COLO829 (cell line): ENCODE results near the gene LPIN1.

Experiments used
- DNase-seq: peaks from one replicate; pipeline ENCODE4 v3.0.0; 2012; ENCODE audit warnings: low spot score

The LPIN1 gene

DNA sequence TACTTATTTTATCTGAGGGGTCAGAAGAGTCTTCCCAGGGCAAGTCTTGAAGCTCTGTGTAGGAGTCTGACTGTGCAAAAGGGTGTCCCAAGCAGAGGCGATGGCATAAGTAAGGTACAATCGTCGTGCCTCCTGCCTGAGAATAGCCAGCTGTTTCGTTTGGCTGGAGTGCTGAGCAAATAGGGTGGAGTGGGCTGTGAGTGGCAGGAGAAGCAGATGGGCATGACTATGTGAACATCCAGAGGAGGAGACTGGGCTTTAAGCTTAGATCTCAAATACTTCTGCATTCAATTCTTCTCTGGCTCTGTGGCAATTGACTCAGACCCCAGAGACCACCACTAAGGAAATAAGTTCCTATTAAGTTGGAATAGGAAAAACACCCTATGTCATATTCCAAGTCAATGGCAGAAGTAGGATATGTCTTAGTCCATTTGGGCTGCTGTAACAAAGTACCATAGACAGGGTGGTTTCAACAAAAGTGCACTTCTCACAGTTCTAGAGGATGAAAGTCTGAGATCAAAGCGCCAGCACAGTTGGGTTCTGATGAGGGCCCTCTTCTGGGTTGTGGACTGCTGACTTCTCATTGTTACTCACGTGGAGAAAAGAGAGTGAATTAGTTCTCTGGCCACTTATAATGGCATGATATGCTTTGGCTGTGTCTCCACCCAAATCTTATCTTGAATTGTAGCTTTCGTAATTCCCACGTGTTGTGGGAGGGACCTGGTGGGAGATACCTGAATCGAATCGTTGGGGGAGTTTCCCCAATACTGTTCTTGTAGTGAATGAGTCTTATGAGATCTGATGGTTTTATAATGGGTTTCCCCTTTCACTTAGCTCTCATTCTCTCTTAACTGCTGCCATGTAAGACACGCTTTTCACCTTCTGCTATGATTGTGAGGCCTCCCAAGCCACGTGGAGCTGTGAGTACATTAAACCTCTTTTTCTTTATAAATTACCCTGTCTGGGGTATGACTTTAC, 120.2 kb downstream of the LPIN1 start:
- no peak for DNase-seq

DNA sequence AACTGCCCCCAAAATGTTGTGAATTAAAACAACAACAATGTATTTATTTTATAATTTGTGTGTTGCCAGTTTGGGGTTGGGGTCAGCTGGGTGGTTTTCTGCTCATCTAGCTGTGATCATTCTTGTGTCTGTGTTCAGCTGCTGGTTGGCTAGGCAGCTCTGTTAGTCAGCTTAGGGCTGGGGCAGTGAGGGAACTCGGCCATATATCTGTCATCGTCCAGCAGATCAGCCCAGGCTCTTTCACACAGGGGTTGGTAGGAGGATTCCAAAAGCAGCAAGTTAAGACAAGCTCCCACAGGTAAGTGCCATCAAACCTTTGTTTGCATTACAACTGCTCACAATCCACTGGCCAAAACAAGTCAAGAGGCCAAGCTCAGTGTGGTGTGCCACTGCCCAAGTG, 121.5 kb downstream of the LPIN1 start:
- DNase-seq: no peak

DNA sequence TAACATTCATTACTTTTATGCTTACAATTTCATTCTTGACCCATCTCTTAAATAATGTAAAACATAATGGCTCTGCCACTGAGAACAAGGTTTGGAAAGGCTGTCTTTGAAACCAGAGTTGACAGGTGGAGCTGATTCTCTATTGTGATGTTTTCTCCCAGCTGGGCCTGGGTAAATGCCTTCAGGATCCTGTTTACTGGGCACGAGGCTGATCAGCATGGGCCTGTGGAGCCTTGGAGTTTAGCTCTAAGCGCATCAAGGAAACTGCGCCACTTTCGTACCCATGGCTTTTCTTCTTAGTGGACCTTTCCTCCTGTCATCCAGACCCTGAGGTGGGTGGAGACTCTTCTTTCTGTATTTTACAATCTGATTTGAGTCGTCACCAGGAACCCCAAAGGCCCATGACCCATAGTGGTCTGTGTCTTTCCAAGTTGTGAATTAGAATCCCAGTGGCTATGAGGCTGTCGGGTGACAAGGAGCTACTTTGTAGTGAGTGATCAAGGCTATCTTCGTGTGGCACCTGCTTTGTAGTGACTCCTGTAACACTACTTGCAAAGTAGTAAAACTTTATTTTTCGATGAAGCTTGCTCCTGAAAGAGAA, 123.1 kb downstream of the LPIN1 start:
- DNase-seq: no peak

GRCh38 chr2:11870064-11870463, 123.6 kb downstream of the LPIN1 start:
- DNase-seq: no peak

GRCh38 chr2:11870584-11870983, 124.2 kb downstream of the LPIN1 start:
- DNase-seq: no peak

GRCh38 chr2:11871421-11871820, 125.0 kb downstream of the LPIN1 start:
- no peak for DNase-seq

- no peak for DNase-seq
Observed at GRCh38 chr2:11872247-11872947, 126.0 kb downstream of the LPIN1 start.

GRCh38 chr2:11872948-11873269, 126.5 kb downstream of the LPIN1 start:
- DNase-seq: no peak

DNA sequence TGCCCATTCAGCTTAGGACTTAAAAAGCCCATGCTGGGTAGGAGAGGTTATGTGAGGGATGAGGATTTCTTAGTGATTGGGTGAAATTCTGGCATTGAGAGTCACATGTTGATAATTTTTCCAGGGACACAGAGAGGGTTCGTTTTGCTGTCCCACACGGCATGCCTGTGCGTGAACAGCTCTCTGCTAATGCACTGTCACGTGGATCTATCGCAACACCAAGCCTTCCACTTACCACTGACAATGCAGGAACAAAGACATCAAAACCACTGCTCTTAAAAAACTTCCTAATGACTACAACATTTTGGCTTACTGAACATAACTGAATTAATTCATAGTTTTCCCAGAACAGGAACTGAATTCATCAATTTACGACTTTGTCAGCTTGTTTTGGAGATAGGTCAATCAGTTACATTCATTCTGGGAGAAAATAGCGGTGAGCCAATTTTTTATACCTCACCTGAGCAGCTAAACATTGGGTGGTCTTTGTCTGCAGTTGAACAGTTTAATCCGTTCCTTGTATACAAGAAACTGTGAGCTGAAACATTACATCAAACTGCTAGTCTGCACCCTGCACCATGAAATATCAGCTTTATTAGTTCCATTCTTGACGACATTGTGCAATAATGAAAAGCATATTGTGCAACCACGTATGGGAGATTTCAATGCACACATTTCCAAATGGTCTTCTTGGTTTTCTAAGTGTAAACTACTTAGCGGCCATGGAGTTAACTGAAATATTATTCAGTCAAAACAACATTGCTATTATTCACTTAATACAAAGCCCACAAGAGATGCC, 127.1 kb downstream of the LPIN1 start:
- DNase-seq: no peak

DNA sequence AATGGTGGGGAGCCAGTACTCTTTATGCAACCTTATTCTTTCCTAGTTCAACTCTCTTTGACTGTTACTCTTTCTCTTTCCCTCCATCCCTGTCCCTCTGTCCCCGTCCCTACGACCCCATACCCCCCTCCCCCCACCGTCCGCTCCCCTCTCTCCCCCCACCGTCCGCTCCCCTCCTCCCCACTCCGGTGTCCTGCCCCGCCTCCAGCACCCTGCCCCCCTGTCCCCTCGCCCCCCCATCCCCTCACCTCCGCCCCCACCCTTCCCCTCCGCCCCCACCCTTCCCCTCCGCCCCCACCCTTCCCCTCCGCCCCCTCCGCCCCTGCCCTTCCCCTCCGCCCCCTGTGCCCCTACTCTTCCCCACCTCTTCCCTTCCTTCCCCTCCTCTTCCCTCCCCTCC, 128.4 kb downstream of the LPIN1 start:
- no peak for DNase-seq

- DNase-seq: no peak
Observed at GRCh38 chr2:11875481-11875880, 129.0 kb downstream of the LPIN1 start.

DNA sequence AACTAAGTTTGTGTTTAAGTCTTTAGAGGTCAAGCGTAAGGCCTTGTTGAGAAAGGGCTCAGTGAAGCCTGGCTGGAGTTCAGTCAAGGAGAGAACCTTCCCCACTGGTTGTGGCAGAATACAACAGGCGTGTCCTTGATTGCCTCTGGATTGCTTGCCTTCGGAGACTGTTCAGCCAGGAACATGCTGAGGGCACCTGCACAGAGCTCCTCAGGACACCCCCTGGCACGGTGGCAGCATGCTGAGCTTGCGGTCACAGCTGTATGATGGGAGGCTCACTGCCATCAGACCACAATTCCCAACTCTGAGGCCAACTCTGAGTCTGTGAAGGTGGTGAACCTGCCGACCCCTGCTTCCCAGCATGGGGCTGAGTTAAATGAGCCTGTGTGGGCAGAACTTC, 130.0 kb downstream of the LPIN1 start:
- DNase-seq: no peak

GRCh38 chr2:11876889-11877288, 130.5 kb downstream of the LPIN1 start:
- no peak for DNase-seq
